Stimulated activated CD4-positive, alpha-beta T cell treated with anti-CD3 and anti-CD28 coated beads, Interleukin-12 subunit alpha, Interleukin-12 subunit beta, amount 100 ng/mL, for 4 hours (primary cell): Measurements from ENCODE around the gene TTLL10.
"Not testable (repeated sequence)": the region's sequence is repeated elsewhere in the genome, so short reads cannot be mapped to it uniquely, and the experiment has no call there.

Source experiments
- DNase-seq: peaks from one replicate; pipeline ENCODE4 v3.0.0-alpha.2; 2020

The TTLL10 gene

GRCh38 chr1:1141244-1141910 is 32.3 kb upstream of the TTLL10 start:
- no peak for DNase-seq

- no peak for DNase-seq
Observed at GRCh38 chr1:1141911-1142250, 31.8 kb upstream of the TTLL10 start.

GRCh38 chr1:1142352-1142751 is 31.3 kb upstream of the TTLL10 start:
- not testable (repeated sequence) for DNase-seq

- no peak for DNase-seq
Observed at GRCh38 chr1:1142844-1143243, 30.8 kb upstream of the TTLL10 start.

- no peak for DNase-seq
Observed at GRCh38 chr1:1143636-1144035, 30.0 kb upstream of the TTLL10 start.

GRCh38 chr1:1144122-1144842 is 29.4 kb upstream of the TTLL10 start:
- peak; percentile 44 for DNase-seq

GRCh38 chr1:1144843-1145546 is 28.7 kb upstream of the TTLL10 start:
- DNase-seq: no peak

- no peak for DNase-seq
Observed at GRCh38 chr1:1145547-1145914, 28.1 kb upstream of the TTLL10 start.

GRCh38 chr1:1146026-1146425 is 27.7 kb upstream of the TTLL10 start:
- no peak for DNase-seq

GRCh38 chr1:1146596-1146995 is 27.1 kb upstream of the TTLL10 start:
- no peak for DNase-seq

- DNase-seq: no peak
Observed at GRCh38 chr1:1148061-1148460, 25.6 kb upstream of the TTLL10 start.

- no peak for DNase-seq
Observed at GRCh38 chr1:1148569-1148968, 25.1 kb upstream of the TTLL10 start.

GRCh38 chr1:1149416-1149815 is 24.3 kb upstream of the TTLL10 start:
- no peak for DNase-seq

GRCh38 chr1:1150100-1150499 is 23.6 kb upstream of the TTLL10 start:
- DNase-seq: no peak

- DNase-seq: no peak
Observed at GRCh38 chr1:1151306-1151705, 22.4 kb upstream of the TTLL10 start.

- DNase-seq: not testable (repeated sequence)
Observed at GRCh38 chr1:1152431-1152830, 21.2 kb upstream of the TTLL10 start.

GRCh38 chr1:1153215-1153614 is 20.5 kb upstream of the TTLL10 start:
- not testable (repeated sequence) for DNase-seq

GRCh38 chr1:1153874-1154273 is 19.8 kb upstream of the TTLL10 start:
- no peak for DNase-seq

- DNase-seq: no peak
Observed at GRCh38 chr1:1155258-1155657, 18.4 kb upstream of the TTLL10 start.

GRCh38 chr1:1156140-1157032 is 17.3 kb upstream of the TTLL10 start:
- no peak for DNase-seq

GRCh38 chr1:1157033-1157365 is 16.7 kb upstream of the TTLL10 start:
- DNase-seq: no peak

- DNase-seq: peak; percentile 63
Observed at GRCh38 chr1:1157426-1157913, 16.2 kb upstream of the TTLL10 start.
